ENCODE measurements around the gene SUGCT. TPM values are rescaled to one million over a fixed set of nuclear protein-coding genes. Genes with fewer than 3 reads are reported as not detected.

SUGCT gene
- total and polyA plus RNA-seq, 9 of the 15 experiments (the other 6 are each of a cell fraction or from before 2014, with no cell fraction given): 0.58 to 2.5 (median 1.4) TPM

- TF ChIP-seq, protein P1, sequence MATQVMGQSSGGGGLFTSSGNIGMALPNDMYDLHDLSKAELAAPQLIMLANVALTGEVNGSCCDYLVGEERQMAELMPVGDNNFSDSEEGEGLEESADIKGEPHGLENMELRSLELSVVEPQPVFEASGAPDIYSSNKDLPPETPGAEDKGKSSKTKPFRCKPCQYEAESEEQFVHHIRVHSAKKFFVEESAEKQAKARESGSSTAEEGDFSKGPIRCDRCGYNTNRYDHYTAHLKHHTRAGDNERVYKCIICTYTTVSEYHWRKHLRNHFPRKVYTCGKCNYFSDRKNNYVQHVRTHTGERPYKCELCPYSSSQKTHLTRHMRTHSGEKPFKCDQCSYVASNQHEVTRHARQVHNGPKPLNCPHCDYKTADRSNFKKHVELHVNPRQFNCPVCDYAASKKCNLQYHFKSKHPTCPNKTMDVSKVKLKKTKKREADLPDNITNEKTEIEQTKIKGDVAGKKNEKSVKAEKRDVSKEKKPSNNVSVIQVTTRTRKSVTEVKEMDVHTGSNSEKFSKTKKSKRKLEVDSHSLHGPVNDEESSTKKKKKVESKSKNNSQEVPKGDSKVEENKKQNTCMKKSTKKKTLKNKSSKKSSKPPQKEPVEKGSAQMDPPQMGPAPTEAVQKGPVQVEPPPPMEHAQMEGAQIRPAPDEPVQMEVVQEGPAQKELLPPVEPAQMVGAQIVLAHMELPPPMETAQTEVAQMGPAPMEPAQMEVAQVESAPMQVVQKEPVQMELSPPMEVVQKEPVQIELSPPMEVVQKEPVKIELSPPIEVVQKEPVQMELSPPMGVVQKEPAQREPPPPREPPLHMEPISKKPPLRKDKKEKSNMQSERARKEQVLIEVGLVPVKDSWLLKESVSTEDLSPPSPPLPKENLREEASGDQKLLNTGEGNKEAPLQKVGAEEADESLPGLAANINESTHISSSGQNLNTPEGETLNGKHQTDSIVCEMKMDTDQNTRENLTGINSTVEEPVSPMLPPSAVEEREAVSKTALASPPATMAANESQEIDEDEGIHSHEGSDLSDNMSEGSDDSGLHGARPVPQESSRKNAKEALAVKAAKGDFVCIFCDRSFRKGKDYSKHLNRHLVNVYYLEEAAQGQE (IDR thresholded peaks at IDR 0.05; ENCODE audit: borderline replicate concordance): no peak
- TF ChIP-seq, protein P1 (CRISPR knock-in tag; IDR thresholded peaks at IDR 0.05; ENCODE audit: low read depth): no peak
- no peak for TF ChIP-seq PRDM10 (IDR thresholded peaks at IDR 0.05; ENCODE audit: partially characterized antibody)
Observed at GRCh38 chr7:40520986-40521738, 386.4 kb downstream of the SUGCT start (continued).

All from K562 (cell line).